HG03097 (cell line): ENCODE results near the gene KCNG2.

Experiments
- ATAC-seq: cut with Tn5 transposase; IDR thresholded peaks from one replicate; pipeline ENCODE4 v1.9.1; 2021; ENCODE audit not compliant: unreplicated experiment, low FRiP score

Gene KCNG2

GRCh38 chr18:79917169-79917852 is 119.6 kb downstream of the KCNG2 start:
- ATAC-seq = no peak

DNA sequence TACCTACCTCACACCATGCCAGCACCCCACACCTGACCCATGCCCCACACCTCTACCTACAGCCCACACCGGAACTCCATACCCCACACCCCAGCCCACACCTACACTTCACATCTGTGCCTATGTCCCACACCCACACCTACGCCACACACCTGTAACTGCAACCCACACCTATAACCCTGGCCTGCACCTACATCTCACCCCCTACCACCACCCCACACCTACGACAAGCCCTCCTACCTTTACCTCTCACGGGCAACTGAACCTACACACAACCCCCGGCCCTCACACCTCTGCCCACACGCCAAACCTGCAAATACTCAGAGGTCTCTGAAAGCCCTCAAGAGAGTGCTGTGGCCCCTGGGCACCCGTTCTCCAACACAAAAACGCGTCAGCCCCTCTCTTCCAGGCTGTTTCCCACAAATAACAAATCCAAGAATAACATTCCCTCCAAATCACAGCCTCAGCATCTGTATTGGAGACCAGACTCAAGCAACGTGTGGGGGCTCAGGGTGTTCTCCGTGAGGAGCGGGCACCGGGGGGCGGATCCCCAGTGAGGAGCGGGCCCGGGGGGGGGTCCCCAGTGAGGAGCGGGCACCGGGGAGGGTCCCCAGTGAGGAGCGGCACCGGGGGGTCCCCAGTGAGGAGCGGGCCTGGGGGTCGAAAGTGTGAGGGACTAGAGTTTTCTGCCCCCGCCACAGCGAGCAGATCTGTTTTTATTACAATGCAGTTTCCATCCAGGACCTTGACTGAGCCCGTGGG is 120.3 kb downstream of the KCNG2 start:
- ATAC-seq = no peak

DNA sequence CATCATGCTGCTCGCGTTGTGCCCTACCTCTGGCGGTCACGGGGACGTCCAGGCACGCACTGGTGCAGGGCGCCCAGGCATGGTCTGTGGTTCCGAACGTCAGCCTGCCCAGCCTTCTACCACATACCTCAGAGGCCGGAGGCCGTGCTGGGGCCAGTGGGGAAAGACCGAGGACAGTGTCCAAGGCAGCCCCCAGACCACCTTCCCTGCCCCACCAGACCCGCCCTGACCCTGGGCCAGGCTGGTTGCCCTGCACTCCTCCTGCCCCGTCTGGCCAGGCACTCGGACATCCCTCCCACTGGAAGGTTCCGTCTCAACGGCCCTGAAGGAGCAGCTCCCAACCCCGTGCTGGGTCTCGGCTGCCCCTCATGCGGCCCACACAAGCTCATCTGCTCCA is 120.9 kb downstream of the KCNG2 start:
- ATAC-seq = no peak

- no peak for ATAC-seq
Observed at GRCh38 chr18:79919089-79919488, 121.4 kb downstream of the KCNG2 start.

DNA sequence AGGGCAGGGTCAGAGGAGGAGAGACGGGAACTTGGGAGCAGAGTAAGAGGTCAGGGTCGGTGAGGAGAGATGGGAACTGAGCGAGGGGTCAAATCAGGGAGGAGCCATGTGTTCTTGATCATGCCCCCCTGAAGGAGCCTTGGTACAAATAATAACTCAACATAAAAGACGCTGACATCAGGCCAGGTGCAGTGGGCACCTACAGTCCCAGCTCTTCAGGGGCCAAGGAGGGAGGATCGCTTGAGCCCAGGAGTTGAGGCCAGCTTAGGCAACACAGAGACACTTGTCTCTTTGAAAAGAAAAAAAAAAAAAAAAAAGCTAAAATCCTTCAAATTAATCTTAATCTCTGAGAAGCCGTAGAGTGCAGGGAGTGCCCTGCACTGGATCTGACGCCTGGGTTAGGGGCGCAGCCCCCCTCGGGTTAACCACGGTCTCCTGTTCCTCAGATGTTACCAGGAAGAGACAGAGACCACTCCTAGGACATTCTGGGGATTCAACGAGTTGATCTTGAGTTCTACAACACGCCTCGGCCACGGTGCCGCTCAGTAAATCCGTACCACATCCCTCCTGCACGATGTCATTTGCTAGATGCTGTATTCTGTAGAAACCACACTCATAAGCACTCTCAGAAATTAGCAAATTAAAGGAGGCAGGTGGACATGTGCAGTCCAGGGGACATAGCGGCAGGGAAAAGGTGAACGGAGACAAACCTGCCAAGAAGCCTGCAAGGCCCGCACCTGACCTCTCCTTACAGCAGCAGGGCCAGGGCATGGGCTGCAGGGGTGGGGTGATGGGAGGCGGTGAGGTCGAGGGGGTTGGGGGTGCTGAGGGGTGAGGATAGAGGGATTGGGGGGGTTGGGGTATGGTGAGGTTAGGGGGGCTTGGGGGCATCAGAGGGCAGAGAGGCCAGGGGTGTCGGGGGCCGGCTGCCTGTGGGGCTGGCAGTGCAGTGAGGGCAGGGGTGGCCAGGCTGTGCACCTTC is 124.5 kb downstream of the KCNG2 start:
- ATAC-seq = no peak

GRCh38 chr18:79922971-79923411 is 125.3 kb downstream of the KCNG2 start:
- ATAC-seq = no peak

DNA sequence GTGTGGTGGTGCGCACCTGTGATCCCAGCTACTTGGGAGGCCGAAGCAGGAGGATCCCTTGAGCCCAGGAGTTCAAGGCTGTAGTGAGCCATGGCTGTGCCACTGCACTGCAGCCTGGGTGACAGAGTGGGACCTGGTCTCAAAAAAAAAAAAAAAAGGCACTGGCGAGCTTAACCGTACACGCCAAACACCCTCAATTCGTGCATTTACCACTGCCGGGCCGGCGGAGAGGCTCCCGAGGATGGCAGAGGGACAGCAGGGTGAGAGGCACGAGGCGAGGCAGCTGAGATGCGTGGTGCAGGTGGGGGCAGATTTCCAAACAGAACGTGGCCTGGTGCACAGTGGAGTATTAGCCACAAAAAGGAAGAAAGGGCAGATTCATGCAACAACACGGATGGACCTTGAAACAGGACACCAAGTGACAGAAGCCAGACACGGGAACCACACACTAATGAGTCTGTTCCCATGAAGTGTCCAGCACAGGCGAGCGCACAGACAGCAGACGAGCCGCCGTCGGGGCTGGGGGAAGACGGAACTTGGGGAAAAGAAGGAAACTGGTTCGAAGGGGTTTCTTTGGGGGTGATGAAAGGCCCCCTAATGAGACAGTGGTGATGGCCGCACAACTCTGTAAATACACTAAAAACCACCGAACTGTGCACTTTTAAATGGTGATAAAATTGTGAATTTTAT is 126.3 kb downstream of the KCNG2 start:
- ATAC-seq = no peak

DNA sequence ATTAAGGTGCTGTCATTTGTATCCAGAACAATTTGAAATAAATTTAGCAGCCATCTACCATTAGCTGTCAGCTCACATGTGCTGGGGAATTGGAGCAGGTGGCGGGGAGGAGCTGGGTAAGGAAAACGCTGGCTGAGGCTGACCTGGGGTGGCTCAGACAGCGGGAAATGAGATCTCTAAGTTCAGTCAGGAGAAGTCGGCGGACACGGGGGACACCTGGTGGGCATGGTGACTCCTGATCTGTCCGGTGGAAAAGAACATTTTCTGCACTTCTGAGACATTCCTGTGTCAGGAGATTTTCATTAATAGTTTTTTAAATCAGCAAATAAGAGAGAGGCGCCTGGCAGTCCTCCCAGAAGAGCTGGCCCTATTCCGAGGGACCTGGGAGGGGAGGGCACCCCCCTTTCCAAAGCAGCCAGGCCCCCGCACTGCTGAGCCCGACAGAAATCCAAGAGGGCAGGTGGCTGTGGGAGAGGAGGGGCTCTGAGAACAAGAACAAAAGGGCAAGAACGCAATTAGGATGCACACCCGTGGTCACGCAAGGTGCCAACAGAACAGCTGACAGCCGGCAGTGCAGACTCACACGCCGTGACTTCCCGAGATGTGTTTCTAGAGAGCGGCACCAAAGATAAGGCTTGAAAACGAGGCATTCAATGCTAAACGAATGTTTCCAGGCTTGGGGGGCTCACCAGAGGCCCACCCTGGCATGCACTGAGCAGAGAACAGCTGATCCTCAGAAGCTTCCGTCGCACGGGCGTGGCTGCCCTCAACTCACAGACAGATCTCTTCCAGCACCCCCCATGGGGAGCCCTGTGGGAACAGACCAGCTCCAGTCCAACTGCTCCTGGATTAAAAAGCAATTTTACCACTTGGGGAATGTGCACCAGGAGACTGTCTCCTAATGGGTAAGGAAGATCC is 127.3 kb downstream of the KCNG2 start:
- no peak for ATAC-seq

DNA sequence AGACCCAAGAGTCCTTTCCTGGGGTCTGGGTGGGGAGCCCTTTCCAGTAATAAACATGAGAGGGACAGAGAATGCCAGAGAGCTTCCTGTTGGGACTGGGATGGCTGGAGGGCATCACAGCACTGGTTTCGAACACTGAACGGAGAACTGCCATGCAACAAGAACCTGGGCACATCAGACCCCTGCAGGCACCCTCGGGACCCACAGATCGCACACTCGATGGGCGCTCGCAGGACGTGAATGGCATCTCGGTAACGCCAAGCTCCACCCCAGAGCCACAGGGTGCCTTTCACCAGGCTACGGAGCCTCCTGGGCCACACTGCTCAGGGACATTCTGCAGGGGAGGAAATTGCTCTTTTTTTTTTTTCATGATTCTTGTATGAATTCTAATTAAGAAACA is 128.6 kb downstream of the KCNG2 start:
- no peak for ATAC-seq

- ATAC-seq = no peak
Observed at GRCh38 chr18:79926715-79927606, 129.2 kb downstream of the KCNG2 start.

- ATAC-seq = no peak
Observed at GRCh38 chr18:79927607-79928562, 130.1 kb downstream of the KCNG2 start.

DNA sequence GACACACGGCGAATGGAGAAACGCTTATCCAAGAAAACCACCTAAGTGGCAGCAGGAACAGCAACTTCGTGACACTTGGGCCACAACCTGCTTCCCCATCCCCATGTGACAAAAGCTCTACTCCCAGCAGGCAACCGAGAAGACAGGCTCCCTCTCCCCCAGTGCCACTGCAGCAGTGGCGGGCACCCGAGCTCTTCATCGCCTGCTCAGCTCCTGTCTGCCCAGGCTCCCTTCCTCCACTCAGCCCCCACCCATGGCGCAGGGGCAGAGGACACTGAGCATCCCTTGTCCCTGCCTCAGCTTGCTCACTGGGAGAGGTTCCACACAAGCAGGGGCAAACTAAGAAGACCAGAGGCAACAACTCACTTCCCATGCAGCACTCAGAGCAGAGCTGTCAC is 130.8 kb downstream of the KCNG2 start:
- ATAC-seq = no peak

DNA sequence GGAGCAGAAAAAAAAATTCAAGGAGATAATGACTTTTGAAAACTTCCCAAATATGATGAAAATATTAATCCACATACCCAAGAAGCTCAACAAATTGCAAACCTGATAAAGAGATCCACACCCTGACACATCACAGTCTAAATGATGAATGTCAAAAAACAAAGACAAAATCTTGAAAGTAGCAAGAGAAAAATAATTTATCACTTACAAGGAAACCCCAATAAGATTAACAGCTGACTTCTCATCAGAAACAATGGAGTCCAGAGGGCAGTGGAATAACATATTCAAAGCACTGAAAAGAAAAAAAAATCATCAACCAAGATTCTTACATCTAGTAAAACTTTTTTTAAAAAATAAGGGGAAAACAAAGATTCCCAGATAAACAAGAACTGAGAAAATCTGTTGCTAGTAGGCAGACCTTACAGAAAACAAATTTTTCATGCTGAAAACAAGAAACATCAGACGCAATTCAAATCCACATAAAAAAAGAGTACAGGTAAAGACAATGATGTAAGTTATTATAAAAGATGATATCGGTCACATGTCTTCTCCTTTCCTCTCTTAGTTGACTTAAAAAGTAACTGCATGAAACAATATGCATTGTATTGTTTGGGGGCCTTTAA is 132.4 kb downstream of the KCNG2 start:
- ATAC-seq = no peak

DNA sequence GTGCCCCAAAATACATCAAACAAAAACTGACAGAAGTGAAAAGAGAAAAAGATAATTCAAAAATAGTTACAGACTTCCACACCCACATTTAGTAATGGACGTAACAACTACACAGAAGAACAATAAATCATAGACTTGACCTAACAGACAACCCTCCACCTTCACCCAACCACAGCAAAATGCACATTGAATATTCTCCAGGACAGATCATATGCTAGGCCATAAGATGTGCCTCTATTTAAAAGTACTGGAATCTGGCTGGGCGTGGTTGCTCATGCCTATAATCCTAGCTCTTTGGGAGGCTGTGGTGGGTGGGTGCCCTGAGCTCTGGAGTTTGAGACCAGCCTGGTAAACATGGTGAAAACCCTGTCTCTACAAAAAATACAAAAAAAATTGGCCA is 133.7 kb downstream of the KCNG2 start:
- ATAC-seq = no peak

- ATAC-seq = no peak
Observed at GRCh38 chr18:79932907-79933306, 135.2 kb downstream of the KCNG2 start.

GRCh38 chr18:79933765-79934164 is 136.0 kb downstream of the KCNG2 start:
- ATAC-seq = no peak
